ENCODE results near the gene TBC1D22A. TPM values are rescaled to one million over a fixed set of nuclear protein-coding genes. Genes with fewer than 3 reads are reported as not detected.

The TBC1D22A gene
- total RNA-seq, 2 experiments from 2014 or later, result 22.3 to 43.9 TPM

- TF ChIP-seq CTCF (conservative IDR thresholded peaks at IDR 0.05; ENCODE audit: low read length) (no peak), EZH2phosphoT487 (IDR thresholded peaks at IDR 0.05; ENCODE audit: borderline replicate concordance, low read depth, low read length) (no peak)
- BruUV-seq (replicated peaks), result no TSS peak
- ChIA-PET CTCF (ENCODE audit: unreplicated experiment) (no interaction called here), POLR2A (no interaction called here)
- intact Hi-C loops (cut with micrococcal nuclease; ENCODE audit: unreplicated experiment), result no loop called here
- no peak overlapping the region for H3K4me3 ChIP-seq (ENCODE audit: low read depth, low read length, poor library complexity, severe bottlenecking)
- no peaks in the 10 kb centered on the region for H4K20me1 ChIP-seq (ENCODE audit: insufficient read depth, low read length)
- no peak for DNase-seq (ENCODE audit: low spot score)
- no peak overlapping the region for H3K27ac ChIP-seq (ENCODE audit: low read depth, low read length, poor library complexity, severe bottlenecking)
- H3K36me3 ChIP-seq (ENCODE audit: insufficient read depth, low read length), result no peaks in the 10 kb centered on the region
- H3K9me2 ChIP-seq (ENCODE audit: insufficient read depth, low read length), result no peaks in the 10 kb centered on the region
- peaks cover 14% of the 10 kb centered on the region for H3K4me1 ChIP-seq (ENCODE audit: insufficient read depth, low read length, poor library complexity, severe bottlenecking)
- H3K4me2 ChIP-seq (ENCODE audit: low read length), result no peak overlapping the region
- no peak overlapping the region for H2AFZ ChIP-seq (ENCODE audit: low read length)
- H3K79me2 ChIP-seq (ENCODE audit: insufficient read depth, low read depth, low read length), result peaks cover 4% of the 10 kb centered on the region; the same call in 1 of the 2 replicates
- no peaks in the 10 kb centered on the region for H3K9me3 ChIP-seq (ENCODE audit: low read length)
These were observed 20.4 kb upstream of the TBC1D22A start for GRCh38 chr22:46741974-46742519.

- Histone ChIP-seq H3K9me2 (ENCODE audit: insufficient read depth, low read length) (no peaks in the 10 kb centered on the region), H3K27ac (ENCODE audit: low read depth, low read length, poor library complexity, severe bottlenecking) (no peak overlapping the region), H3K9me3 (ENCODE audit: low read length) (no peaks in the 10 kb centered on the region), H3K4me2 (ENCODE audit: low read length) (no peak overlapping the region), H3K79me2 (ENCODE audit: insufficient read depth, low read depth, low read length) (no peaks in the 10 kb centered on the region), H3K4me1 (ENCODE audit: insufficient read depth, low read length, poor library complexity, severe bottlenecking) (peaks cover 11% of the 10 kb centered on the region), H2AFZ (ENCODE audit: low read length) (no peak overlapping the region), H3K36me3 (ENCODE audit: insufficient read depth, low read length) (no peaks in the 10 kb centered on the region), H4K20me1 (ENCODE audit: insufficient read depth, low read length) (no peaks in the 10 kb centered on the region), H3K4me3 (ENCODE audit: low read depth, low read length, poor library complexity, severe bottlenecking) (no peak overlapping the region)
- intact Hi-C loops (cut with micrococcal nuclease; ENCODE audit: unreplicated experiment), result no loop called here
- ChIA-PET CTCF (ENCODE audit: unreplicated experiment) (no interaction called here), POLR2A (no interaction called here)
- TF ChIP-seq CTCF (conservative IDR thresholded peaks at IDR 0.05; ENCODE audit: low read length), result no peak
- TF ChIP-seq EZH2phosphoT487 (IDR thresholded peaks at IDR 0.05; ENCODE audit: borderline replicate concordance, low read depth, low read length), result no peak
- DNase-seq (ENCODE audit: low spot score), result no peak
- no TSS peak for BruUV-seq (replicated peaks)
These were observed 19.8 kb upstream of the TBC1D22A start for GRCh38 chr22:46742576-46743221.

GRCh38 chr22:46744581-46744980, 17.9 kb upstream of the TBC1D22A start:
- Histone ChIP-seq H3K27ac (ENCODE audit: low read depth, low read length, poor library complexity, severe bottlenecking) (no peak overlapping the region), H3K36me3 (ENCODE audit: insufficient read depth, low read length) (no peaks in the 10 kb centered on the region), H3K4me2 (ENCODE audit: low read length) (no peak overlapping the region), H3K9me3 (ENCODE audit: low read length) (no peaks in the 10 kb centered on the region), H3K4me3 (ENCODE audit: low read depth, low read length, poor library complexity, severe bottlenecking) (no peak overlapping the region), H3K9me2 (ENCODE audit: insufficient read depth, low read length) (no peaks in the 10 kb centered on the region), H4K20me1 (ENCODE audit: insufficient read depth, low read length) (no peaks in the 10 kb centered on the region), H3K4me1 (ENCODE audit: insufficient read depth, low read length, poor library complexity, severe bottlenecking) (no peaks in the 10 kb centered on the region), H3K79me2 (ENCODE audit: insufficient read depth, low read depth, low read length) (no peaks in the 10 kb centered on the region), H2AFZ (ENCODE audit: low read length) (no peak overlapping the region)
- no peak for DNase-seq (ENCODE audit: low spot score)
- ChIA-PET CTCF (ENCODE audit: unreplicated experiment) (no interaction called here), POLR2A (interaction anchor here (0.7 kb wide), 1 partner anchor 14 kb away, joined by 3 read pairs; no protein-coding TSS in a partner anchor)
- TF ChIP-seq EZH2phosphoT487 (IDR thresholded peaks at IDR 0.05; ENCODE audit: borderline replicate concordance, low read depth, low read length) (no peak), CTCF (conservative IDR thresholded peaks at IDR 0.05; ENCODE audit: low read length) (no peak)
- no TSS peak for BruUV-seq (replicated peaks)
- intact Hi-C loops (cut with micrococcal nuclease; ENCODE audit: unreplicated experiment), result no loop called here

Measured in OCI-LY7 (cell line).